Daoy (cell line): ENCODE measurements around the gene TTC34. TPM values are rescaled to one million over a fixed set of nuclear protein-coding genes. Genes with fewer than 3 reads are reported as not detected.

ENCODE experiments used
- DNase-seq: peaks from one replicate; pipeline ENCODE4 v3.0.0-alpha.2; 2015; ENCODE audit warnings: low read depth
- total RNA-seq: library from RNA; depleted of rRNA; stranded (reverse); fragments of >200 nt; shearing (Covaris generic); gene quantifications from 2 replicates; pipeline ENCODE4 v1.2.3, GENCODE V29; 2014

Gene TTC34
- total RNA-seq, 1 experiment from 2014 or later = not detected

DNA sequence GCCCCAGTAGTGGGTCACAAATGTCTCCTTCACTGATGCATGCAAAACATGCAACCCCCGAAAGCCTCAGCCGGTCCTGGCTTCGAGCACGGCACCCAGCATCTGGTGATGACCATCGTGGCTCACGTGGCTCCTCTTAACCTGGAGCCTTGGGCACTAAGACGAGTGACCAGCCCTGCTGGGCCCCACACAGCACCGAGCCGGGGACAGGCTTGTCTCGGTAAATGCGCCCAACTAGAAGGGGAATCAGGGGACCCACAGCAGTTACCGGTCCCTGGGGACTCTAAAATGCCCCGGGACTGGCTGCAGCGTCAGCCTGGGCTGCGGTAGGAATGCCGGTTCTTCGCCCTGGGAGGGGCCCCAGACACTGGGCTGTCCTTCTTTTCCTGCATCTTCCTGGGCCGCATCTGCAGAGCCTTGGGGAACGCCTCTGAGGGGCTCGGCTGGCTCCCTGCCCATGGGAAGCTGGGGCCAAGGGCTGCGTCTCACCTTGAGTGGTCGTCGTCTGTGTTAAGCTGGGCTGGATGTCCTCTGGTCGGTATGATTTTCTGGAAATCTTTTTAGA is 13.1 kb upstream of the TTC34 start:
- no peak for DNase-seq

DNA sequence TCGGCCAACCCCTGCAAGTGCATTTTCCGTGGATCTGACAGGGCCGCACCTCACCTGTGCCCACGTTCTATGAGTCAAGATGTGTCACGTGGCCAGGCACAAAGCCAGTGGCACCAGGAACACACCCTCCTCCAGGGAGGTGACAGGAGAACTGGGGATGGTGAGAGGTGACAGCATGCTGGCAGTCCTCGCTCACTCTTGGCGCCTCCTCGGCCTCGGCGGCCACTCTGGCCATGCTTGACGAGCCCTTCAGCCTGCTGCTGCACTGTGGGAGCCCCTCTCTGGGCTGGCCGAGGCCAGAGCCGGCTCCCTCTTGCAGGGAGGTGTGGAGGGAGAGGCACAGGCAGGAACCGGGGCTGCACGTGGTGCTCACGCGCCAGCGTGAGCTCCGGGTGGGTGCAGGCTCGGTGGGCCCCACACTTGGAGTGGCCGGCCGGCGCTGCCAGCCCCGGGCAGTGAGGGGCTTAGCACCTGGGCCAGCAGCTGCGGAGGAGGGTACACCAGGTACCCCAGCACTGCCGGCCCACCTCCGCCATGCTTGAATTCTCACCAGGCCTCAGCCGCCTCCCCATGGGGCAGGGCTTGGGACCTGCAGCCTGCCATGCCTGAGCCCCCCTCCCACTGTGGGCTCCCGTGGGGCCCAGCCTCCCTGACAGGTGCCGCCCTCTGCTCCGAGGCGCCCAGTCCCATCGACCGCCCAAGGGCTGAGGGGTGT is 11.6 kb upstream of the TTC34 start:
- DNase-seq = no peak

DNA sequence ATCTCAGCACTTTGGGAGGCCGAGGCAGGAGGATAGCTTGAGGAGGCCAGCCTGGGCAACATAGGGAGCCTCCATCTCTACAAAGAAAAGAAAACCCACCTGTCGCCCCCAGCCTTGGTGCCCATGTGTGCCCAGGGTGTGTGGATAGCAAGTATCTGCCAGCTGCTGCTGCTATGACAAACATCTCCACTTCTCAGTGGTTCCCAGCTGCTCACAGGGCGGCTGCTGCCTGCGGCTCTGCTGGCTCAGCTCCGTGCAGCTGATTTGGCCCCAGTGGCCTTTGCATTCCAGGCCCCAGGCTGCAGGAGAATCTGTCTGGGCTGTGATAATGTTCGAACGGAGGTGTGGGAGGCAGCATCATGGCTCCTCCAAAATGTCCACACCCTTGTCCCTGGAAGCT is 10.6 kb upstream of the TTC34 start:
- DNase-seq = no peak

DNA sequence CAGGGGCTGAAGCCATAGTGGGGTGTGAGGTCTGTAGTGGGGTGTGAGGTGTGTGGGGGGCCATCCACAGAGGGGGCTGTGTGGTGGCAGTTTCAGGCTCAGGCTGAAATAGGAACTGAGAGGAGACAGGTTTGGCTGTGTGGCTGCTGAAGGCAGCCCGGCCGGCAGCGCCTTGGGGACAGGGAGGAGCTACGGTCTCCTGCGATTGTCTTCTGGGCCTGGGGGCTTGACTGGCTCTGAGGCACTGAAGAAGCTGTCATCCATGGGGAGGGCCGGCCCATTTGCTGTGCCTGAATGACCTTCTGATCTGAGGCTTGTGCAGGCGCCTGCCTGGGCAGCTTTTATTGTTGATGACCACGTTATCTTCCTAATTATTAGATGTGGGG is 10.0 kb upstream of the TTC34 start:
- no peak for DNase-seq

DNA sequence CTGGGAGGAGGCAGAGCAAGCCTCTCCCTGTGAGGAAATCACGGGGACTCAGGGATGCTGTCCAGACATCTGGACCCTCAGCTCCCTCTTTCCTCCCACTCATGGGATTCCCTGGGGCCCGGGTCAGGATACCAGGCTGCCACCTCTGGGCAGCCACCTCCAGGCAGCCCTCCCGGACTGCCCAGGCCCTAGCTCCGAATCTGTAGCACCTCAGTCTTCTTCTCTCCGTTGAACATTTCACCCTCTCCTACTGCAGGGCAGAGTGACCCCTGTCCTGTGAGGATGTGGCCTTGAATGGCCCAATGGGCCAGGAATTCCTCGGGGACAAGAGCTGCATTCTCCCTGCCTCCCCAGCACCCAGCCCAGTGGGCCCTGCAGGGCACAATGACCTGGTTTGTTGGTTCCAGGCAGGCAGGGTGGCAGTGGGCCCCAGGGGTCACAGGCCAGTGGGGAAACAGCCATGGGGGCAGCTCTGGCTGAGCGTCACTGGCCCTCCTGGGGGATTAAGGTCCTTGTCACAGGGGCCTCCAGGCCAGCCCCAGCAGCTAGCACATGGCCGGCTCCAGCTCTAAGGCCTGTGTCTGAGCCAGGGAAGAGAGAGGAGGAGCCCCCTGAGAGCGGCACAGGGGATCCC is 9.5 kb upstream of the TTC34 start:
- DNase-seq = no peak

DNA sequence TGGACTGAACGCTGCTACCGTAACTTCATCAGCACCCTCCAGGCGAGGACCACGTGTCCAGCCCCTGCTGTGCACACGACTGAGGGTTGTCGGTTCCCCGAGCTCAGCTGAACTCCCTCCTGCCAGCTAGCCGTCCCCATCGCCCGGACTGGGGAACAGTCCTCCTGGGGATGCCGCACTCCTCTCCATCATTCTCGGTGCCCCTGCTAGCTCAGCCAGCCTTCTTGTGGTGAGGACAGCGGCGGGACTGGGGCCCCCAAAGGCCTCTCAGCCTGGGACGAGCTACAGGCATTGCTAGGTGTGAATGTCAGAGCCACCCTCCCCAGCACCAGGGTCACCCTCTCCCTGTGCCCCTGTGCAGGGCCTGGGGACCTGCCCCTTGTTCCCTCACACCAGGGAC is 8.8 kb upstream of the TTC34 start:
- DNase-seq = no peak

DNA sequence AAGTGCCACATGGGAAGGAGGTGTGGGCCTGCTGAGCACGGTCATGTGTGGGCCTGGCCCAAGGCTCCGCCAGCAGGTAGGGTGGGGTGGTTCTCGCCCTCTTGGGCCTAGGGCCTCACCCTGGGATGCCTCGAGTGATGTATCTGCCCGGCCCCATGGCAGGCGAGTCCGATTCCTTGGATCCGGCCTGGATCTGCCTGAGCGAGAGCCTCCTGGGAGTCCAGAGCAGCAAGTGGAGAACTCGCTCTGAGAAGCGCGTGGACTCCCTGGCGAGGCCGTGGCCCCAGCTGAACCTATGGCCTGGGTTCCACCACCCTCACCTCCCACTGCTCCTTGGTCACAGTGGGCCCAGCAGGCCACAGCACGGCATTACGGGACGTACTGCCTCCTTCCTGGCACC is 8.2 kb upstream of the TTC34 start:
- no peak for DNase-seq

DNA sequence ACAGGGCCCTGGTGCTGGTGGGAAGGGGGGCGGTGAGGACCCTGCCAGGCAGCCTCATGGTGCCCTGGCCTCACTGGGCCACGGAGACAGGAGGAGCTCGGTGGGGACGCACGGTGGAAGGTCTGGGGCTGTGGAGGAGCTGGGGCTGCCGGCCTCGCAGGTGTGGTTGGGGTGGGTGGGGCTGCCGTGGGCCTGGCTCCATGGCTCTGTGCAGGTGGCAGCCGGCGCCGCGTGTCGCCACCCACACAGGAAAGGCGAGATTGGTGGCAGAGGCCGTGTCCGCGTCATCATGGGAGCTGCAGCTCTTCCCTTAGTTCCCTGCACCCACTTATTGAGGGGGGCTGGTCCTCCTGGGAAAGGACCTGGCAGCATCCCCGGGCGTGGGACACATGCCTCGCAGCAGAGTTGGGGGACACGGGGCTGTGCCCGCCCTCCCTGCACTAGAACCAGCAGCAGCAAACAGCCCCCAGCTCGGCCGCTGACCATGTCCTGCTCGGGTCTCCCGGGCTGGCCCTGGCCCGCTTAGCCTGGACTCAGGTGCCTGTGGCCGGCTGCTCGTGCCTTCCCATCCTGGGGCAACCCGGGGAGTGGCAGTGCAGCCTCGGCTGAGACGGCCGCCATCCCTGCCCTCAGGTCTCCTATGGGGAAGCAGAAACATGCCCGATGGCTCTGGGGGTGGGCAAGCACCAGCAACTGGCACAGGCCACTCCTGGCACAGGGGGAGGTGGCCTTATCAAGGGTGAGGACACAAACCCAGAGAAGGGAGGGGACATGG is 7.5 kb upstream of the TTC34 start:
- DNase-seq = no peak

DNA sequence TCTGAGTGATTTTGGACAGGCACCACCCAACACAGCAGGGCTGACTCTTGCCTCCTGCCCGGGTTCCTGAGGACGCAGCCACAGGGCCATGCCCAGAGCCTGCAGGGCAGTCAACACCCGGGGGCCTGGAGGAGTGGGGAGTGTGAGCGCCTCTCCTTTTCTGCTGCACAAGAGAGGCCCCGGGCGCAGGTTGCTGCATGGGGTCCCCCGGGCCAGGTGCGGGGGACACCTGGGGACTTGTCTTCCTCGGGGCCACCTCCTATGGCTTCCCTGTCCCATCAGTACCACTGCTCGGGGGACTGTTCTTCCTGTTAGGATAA is 6.9 kb upstream of the TTC34 start:
- DNase-seq = no peak

DNA sequence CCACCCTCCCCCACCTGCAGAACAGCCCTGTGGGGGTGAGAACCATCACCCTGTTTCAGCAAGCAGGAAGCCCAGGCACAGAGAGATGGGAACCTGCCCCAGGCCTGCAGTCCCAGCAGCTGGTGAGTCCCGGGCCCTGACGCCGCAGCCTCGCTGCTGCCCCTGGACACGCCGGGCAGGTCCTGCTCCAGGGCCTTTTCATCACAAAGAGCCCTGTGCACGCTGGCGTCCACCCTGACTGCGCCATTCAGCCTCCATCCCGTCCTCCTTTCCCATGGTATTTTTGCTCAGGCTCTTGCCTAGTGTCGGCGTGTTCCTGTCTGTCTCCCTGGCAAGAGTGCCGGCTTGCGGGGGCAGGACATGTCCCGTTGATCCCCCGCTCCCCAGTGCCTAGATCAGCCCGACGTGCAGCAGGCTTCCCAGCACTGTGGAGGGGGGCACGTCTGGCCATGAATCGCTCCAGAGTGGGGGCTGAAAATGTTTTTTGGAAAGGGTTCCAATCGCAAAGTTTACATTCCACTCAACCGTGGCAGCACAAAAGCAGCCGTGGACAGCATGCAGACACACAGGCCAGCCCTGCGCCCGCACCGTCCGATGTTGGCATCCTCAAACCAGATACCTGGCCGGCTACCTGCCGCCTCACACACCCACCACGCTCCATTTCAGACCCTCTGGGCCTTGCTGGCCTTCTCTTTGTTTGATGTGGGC is 6.3 kb upstream of the TTC34 start:
- DNase-seq = no peak

DNA sequence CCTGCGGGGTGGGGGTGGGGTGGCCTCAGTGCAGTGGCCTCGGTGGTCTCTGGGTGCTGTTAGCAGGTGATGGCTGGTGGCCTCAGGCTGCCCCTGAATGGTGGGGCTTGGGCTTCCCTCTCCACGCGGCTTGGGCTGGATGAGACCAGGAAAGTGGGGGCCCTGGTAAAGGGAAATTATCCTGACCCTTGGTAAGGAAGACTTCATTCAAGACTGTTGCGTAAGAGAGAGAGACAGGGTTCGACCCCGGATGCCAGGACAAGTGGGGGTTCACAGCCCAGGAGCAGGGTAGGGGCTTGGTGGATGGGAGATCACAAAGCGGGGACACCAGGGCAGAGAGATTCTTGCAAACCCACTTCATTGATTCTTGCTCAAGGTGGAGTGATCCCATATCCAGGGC is 5.5 kb upstream of the TTC34 start:
- no peak for DNase-seq

DNA sequence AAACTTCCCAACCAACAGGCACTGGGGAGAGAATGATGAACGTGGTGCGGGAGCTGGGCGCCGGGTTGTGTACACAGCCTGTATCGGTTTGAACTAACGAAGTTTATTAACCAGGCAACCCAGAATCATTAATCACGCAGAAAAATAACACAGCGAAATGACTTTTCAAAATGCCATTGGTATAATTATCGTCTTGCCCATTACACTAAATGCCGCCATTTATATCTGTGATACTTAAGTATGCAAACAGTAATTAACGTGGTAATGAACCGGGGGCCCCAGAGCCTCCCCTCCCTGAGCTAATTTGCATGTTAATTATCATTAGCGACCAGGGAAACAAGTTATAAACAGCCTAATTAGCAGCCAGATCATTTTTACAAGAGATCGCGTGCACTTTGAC is 5.1 kb upstream of the TTC34 start:
- no peak for DNase-seq

DNA sequence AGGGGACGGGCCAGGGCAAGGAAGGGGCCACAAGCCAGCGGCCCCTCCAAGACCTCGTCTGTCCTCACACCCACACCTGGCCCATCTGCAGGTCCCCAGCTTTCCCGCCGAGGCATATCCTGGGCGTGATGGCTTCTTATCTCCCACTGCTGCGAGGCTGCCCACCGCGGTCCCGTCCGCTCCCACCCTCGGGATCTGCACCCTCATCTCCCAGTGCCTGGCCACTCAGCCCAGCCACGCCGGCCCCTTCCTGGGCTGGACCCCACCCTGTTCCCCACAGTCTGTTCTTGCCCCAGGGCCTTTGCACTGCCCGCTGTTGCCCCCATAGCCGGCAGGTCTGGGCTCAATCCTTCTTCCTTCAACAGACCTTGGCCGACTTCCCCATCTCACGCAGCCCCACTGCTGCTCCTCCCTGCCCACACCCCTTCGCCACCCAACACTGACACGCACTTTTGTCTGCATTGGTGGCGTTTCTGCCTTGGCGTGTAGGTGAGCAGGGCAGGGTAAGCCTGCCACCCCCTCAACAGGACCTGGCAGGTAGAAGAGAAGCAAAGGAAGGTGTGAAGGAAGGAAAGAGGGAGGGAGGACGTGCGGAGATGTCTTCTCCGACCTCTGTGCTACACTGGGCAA is 4.4 kb upstream of the TTC34 start:
- DNase-seq = no peak

DNA sequence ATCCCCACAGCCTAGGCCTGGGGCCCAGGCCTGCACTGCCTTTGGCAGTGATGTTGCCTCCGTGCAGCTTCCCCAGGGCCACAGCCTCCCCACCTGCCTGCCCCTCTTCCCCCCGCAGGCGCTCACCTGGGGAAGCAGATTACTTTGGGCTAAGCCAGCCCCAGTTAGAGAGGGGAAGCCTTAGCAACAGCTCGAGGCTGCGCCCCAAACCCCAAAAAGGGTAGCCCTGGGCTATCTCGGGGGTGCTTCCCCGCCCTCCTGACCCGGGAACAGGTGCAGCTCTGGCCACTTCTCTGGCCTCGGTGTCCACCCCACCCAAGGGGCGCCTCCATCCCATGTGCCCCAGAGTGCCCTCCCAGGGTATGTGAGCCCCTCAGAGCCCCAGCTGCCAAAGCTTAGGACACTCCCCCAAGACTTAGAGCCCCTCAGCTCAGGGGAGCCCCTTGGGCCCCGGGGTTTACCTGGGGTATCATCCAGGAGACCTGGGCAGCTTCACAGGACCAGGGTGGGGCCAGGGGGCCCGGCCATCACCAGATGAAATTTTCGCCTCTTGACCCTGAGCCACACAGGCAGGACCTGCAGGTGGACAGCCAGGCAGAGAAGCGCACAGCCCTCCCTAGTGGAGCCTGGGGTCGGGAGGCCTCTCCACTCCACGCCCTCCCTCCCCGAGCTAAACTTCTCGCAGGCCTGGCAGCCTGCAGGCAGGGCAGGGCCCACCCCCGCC is 3.3 kb upstream of the TTC34 start:
- DNase-seq = no peak

DNA sequence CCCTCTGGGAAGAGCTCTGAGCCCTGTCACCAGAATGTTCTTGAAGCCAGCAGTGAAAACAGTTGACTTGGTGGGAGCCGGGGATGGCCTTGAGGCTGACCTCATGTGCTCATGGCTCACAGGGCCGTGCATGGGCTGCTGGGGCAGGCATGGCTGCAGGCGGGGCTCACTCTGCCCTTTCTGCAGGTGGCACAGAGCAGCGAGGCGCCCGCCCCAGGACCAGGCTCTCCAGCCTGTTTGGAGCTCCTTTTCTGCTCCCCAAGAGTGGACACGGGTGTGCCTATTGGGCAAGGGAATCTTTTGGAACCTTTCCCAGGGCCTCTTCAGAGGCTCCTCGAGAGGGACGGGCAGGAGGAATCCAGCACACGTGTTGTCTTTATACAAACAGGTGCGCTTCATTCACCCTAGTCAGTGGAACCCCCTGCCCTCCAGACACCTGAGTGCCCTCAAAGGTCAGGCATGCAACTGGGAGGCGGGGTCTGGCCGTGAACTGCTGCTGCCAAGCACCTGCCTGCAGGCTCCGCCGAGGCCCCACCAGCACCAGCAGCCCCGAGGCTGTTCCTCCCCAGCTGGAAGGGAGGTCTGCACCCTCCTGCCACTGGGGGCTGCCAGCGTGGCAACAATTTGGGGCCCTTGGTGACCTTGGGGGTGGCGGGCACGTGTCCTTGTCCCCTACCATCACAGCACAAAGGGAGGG is 2.6 kb upstream of the TTC34 start:
- no peak for DNase-seq

DNA sequence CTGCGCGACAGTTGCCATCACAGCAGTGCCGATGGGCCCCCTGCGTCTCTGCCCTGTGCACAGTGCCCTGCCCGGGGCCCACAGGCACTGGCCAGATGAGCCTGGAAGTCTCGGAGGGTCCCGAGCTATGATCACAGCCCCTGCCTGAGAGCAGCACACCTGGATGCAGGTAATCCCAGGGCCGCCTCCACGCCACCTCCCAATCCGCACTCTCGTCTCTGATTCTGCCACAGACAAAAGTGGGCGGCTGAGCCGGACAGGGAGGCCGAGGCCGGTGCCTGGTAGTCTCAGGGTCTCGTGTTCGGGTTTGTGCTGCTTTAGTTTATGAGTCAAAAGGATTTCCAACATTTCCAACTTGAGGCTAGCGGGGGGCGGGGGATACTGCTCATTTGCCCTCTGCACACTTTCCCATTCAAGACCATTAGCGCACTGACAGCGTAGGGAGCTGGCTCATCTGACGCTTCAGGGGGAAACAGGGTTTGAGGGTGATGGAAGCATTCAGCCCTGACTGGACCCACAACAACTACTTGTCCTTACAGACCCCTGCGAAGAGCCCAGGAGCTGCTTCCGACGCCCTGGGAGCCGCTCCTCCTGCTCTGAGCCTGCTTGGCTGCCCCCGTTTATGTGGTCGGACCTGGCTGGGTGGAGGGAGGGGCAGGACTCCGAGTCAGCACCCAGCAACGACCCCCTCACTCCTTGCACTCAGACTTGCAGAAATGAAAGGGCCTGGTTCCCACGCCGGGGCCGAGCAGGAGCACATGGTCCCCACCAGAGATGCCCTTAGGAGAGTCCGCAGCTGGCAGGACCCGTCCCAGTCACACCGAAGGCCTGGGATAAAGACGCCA is 1.8 kb upstream of the TTC34 start:
- no peak for DNase-seq

DNA sequence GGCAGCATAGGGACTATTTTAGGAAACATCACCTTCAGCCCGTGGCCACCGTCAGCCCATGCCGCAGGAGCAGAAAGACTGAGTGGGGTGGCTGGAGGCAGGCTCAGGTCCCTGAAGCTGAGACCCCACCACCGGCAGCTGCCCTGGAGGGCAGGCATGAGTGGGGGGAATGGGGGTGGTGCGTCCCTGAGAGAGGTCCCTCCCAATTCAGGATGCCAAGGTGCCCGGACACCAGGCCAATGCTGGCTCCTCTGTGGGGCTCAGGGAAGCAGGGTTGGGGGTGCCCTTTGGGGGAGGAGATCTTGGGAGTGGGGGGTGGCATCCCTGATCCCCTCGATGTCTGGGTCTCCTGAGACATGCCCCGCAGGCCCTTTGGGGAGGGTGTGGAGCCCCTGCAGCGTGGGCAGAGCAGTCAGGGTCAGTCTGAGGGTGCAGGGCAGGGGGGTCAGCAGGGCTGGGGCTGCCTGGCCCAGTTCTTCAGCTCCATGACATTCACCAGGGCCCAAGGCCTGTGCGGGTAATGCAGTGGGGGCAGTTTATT is 998 bp upstream of the TTC34 start:
- no peak for DNase-seq

DNA sequence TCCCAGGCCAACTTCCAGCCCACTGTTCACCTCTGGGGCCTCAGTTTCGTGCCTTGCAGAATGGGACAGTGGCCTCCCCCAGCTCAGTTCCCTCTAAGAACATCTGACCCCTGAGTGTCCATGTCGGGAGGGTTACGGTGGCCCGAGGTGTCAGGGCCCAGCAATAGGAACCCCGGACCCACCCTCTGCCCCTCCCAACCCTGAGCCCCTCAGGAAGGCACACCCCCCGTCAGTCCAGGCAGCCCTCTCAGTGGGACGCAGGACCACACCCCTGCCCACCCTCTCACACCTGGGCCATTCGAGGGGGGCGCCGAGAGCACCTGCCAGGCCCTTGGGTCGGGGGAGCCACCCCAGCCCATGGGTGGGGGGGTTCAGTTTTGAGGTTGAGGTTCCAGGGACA is 447 bp downstream of the TTC34 start:
- no peak for DNase-seq

DNA sequence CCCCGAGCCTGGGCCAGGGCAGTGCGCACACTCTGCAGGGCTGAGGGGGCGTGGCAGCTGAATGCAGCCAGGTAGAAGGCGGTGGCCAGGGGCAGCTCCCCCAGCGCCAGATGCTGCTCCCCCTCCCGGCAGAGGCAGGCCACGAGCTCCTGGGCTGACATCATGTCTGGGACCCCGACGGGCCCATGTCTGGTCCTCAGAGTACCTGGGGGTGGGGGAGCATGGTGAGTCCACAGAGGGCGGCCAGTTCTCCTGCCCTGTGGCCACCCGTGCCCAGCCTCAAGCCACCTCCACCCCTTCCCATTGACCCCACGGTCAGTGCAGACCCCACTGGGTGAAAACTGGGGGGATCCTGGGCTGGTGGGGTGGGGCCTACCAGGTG is 838 bp downstream of the TTC34 start:
- no peak for DNase-seq
